ENCODE measurements around the gene EDN3.

The EDN3 gene

GRCh38 chr20:59364611-59365010, 64.2 kb downstream of the EDN3 start:
- Histone ChIP-seq H3K4me1 (ENCODE audit: control insufficient read depth in 1 of 2, insufficient read depth in 2 of 2, low read length in 2 of 2) (no peaks in the 10 kb centered on the region), H2BK12ac (ENCODE audit: low read length) (no peak overlapping the region), H4K91ac (ENCODE audit: low read depth, low read length) (no peak overlapping the region), H3K27me3 (ENCODE audit: insufficient read depth, low read length) (no peaks in the 10 kb centered on the region), H3K4me2 (ENCODE audit: low read length) (no peak overlapping the region), H3K9ac (ENCODE audit: low read length) (no peak overlapping the region), H3K9me3 (ENCODE audit: insufficient read depth, low read depth, low read length) (peaks cover 2% of the 10 kb centered on the region), H2AFZ (ENCODE audit: insufficient read depth, low read length, poor library complexity) (no peak overlapping the region), H2BK120ac (ENCODE audit: insufficient read depth, low read length, poor library complexity) (no peak overlapping the region), H3K23ac (ENCODE audit: low read length) (no peak overlapping the region), H3K14ac (ENCODE audit: low read length) (no peak overlapping the region), H2BK5ac (ENCODE audit: low read depth, low read length, poor library complexity) (no peak overlapping the region), H4K8ac (ENCODE audit: low read depth, low read length) (no peak overlapping the region), H4K12ac (ENCODE audit: low read depth, low read length) (no peak overlapping the region), H3K79me1 (ENCODE audit: low read length) (no peaks in the 10 kb centered on the region), H3K4me3 (ENCODE audit: low read depth, low read length) (no peak overlapping the region), H3K36me3 (ENCODE audit: control insufficient read depth in 1 of 2, insufficient read depth in 2 of 2, low read length in 2 of 2) (no peaks in the 10 kb centered on the region), H3K18ac (ENCODE audit: low read length) (no peak overlapping the region), H3K79me2 (ENCODE audit: control insufficient read depth, insufficient read depth, low read length, poor library complexity) (no peaks in the 10 kb centered on the region), H2AK5ac (ENCODE audit: low read length) (no peak overlapping the region), H3K27ac (ENCODE audit: low read depth, low read length) (no peak overlapping the region), H3K4ac (ENCODE audit: low read depth, low read length) (no peak overlapping the region)
- DNase-seq = no peak
- WGBS (ENCODE audit: extremely low coverage, insufficient coverage, insufficient read length) = no CpG with 5 or more reads among the region's 6 CpGs

DNA sequence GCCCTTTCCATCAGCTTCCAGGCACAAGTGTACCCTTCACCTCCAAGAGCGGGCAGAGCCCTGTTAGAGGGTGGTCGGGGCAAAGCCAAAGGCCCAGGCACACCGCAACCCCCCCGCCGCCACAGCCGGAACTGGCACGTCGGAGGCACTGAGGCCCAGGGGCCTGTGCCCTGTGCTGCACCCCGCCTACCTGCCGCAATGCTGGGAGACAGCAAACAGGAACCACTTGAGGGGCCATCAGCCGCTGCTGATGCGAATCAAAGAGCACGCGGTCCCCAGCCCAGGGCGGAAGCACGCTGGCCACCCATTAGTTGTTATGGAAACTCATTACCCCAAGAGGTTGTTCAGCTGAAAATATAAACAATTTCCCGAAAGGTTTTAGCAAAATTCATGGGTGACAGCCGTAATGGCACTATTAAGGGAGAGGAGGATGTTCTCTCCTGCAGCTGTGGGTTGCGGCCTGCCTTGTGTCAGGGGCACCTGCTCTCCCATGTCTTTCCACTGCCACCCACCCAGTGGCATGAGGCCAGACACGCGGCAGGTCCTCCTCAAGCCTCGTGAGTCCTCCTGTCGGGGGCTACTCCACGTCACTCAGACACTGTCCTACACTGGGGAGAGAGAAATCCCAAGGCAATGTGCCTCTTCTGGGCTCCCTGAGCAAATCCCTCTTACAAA, 65.3 kb downstream of the EDN3 start:
- no CpG with 5 or more reads among the region's 24 CpGs for WGBS (ENCODE audit: extremely low coverage, insufficient coverage, insufficient read length)
- Histone ChIP-seq H3K4me2 (ENCODE audit: low read length) (no peak overlapping the region), H3K9me3 (ENCODE audit: insufficient read depth, low read depth, low read length) (peaks cover 2% of the 10 kb centered on the region), H3K23ac (ENCODE audit: low read length) (no peak overlapping the region), H4K8ac (ENCODE audit: low read depth, low read length) (no peak overlapping the region), H3K79me2 (ENCODE audit: control insufficient read depth, insufficient read depth, low read length, poor library complexity) (no peaks in the 10 kb centered on the region), H3K4me3 (ENCODE audit: low read depth, low read length) (no peak overlapping the region), H2BK120ac (ENCODE audit: insufficient read depth, low read length, poor library complexity) (no peak overlapping the region), H4K12ac (ENCODE audit: low read depth, low read length) (no peak overlapping the region), H2AK5ac (ENCODE audit: low read length) (no peak overlapping the region), H3K27me3 (ENCODE audit: insufficient read depth, low read length) (no peaks in the 10 kb centered on the region), H3K79me1 (ENCODE audit: low read length) (no peaks in the 10 kb centered on the region), H2AFZ (ENCODE audit: insufficient read depth, low read length, poor library complexity) (no peak overlapping the region), H3K14ac (ENCODE audit: low read length) (no peak overlapping the region), H3K36me3 (ENCODE audit: control insufficient read depth in 1 of 2, insufficient read depth in 2 of 2, low read length in 2 of 2) (no peaks in the 10 kb centered on the region), H3K4me1 (ENCODE audit: control insufficient read depth in 1 of 2, insufficient read depth in 2 of 2, low read length in 2 of 2) (no peaks in the 10 kb centered on the region), H3K27ac (ENCODE audit: low read depth, low read length) (no peak overlapping the region), H3K18ac (ENCODE audit: low read length) (no peak overlapping the region), H2BK12ac (ENCODE audit: low read length) (no peak overlapping the region), H4K91ac (ENCODE audit: low read depth, low read length) (no peak overlapping the region), H2BK5ac (ENCODE audit: low read depth, low read length, poor library complexity) (no peak overlapping the region), H3K4ac (ENCODE audit: low read depth, low read length) (no peak overlapping the region), H3K9ac (ENCODE audit: low read length) (no peak overlapping the region)
- DNase-seq = no peak

DNA sequence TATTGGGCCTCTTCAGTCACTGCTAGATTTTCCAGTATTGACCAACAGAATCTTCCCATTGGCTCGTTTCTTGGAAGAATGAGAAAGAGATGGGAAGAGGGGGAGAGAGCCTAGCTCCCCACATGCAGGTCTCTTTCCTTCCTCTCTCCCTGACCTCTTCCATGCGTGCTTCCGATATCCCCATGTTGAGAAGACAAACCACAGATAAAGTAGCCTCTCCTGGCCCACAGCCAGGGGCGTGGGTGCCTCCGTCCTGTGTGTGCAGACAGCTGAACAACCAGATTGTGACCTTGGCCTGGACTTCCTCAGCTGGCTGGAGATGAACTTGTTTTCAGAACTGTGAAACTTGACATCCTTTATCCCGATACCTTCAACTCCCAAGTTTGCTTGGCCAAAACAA, 71.0 kb downstream of the EDN3 start:
- no peak overlapping the region for H3K4ac ChIP-seq (ENCODE audit: low read depth, low read length)
- no peak overlapping the region for H4K8ac ChIP-seq (ENCODE audit: low read depth, low read length)
- no peak overlapping the region for H2BK12ac ChIP-seq (ENCODE audit: low read length)
- no peak overlapping the region for H3K23ac ChIP-seq (ENCODE audit: low read length)
- no peak overlapping the region for H3K9ac ChIP-seq (ENCODE audit: low read length)
- no peak overlapping the region for H2BK120ac ChIP-seq (ENCODE audit: insufficient read depth, low read length, poor library complexity)
- H3K79me2 ChIP-seq (ENCODE audit: control insufficient read depth, insufficient read depth, low read length, poor library complexity) = no peaks in the 10 kb centered on the region
- H3K36me3 ChIP-seq (ENCODE audit: control insufficient read depth in 1 of 2, insufficient read depth in 2 of 2, low read length in 2 of 2) = no peaks in the 10 kb centered on the region
- H3K14ac ChIP-seq (ENCODE audit: low read length) = no peak overlapping the region
- no peaks in the 10 kb centered on the region for H3K79me1 ChIP-seq (ENCODE audit: low read length)
- no CpG with 5 or more reads among the region's 6 CpGs for WGBS (ENCODE audit: extremely low coverage, insufficient coverage, insufficient read length)
- no peak overlapping the region for H2BK5ac ChIP-seq (ENCODE audit: low read depth, low read length, poor library complexity)
- H3K4me1 ChIP-seq (ENCODE audit: control insufficient read depth in 1 of 2, insufficient read depth in 2 of 2, low read length in 2 of 2) = no peaks in the 10 kb centered on the region
- no peak for DNase-seq
- H3K4me3 ChIP-seq (ENCODE audit: low read depth, low read length) = no peak overlapping the region
- peaks cover 4% of the 10 kb centered on the region for H3K9me3 ChIP-seq (ENCODE audit: insufficient read depth, low read depth, low read length)
- H4K91ac ChIP-seq (ENCODE audit: low read depth, low read length) = no peak overlapping the region
- H3K27ac ChIP-seq (ENCODE audit: low read depth, low read length) = no peak overlapping the region
- no peak overlapping the region for H2AK5ac ChIP-seq (ENCODE audit: low read length)
- H4K12ac ChIP-seq (ENCODE audit: low read depth, low read length) = no peak overlapping the region
- H3K4me2 ChIP-seq (ENCODE audit: low read length) = no peak overlapping the region
- H3K27me3 ChIP-seq (ENCODE audit: insufficient read depth, low read length) = no peaks in the 10 kb centered on the region
- no peak overlapping the region for H2AFZ ChIP-seq (ENCODE audit: insufficient read depth, low read length, poor library complexity)
- H3K18ac ChIP-seq (ENCODE audit: low read length) = no peak overlapping the region

GRCh38 chr20:59374261-59374660, 73.8 kb downstream of the EDN3 start:
- Histone ChIP-seq H3K4me1 (ENCODE audit: control insufficient read depth in 1 of 2, insufficient read depth in 2 of 2, low read length in 2 of 2) (peaks cover 0 to under 1% of the 10 kb centered on the region in 2 experiments), H3K27ac (ENCODE audit: low read depth, low read length) (no peak overlapping the region), H2AFZ (ENCODE audit: insufficient read depth, low read length, poor library complexity) (no peak overlapping the region), H3K9ac (ENCODE audit: low read length) (no peak overlapping the region), H3K18ac (ENCODE audit: low read length) (no peak overlapping the region), H3K79me1 (ENCODE audit: low read length) (no peaks in the 10 kb centered on the region), H4K12ac (ENCODE audit: low read depth, low read length) (no peak overlapping the region), H3K4me3 (ENCODE audit: low read depth, low read length) (no peak overlapping the region), H2BK120ac (ENCODE audit: insufficient read depth, low read length, poor library complexity) (no peak overlapping the region), H3K9me3 (ENCODE audit: insufficient read depth, low read depth, low read length) (peaks cover 4% of the 10 kb centered on the region), H2BK5ac (ENCODE audit: low read depth, low read length, poor library complexity) (no peak overlapping the region), H2AK5ac (ENCODE audit: low read length) (no peak overlapping the region), H3K23ac (ENCODE audit: low read length) (no peak overlapping the region), H2BK12ac (ENCODE audit: low read length) (no peak overlapping the region), H3K79me2 (ENCODE audit: control insufficient read depth, insufficient read depth, low read length, poor library complexity) (no peaks in the 10 kb centered on the region), H3K14ac (ENCODE audit: low read length) (no peak overlapping the region), H3K27me3 (ENCODE audit: insufficient read depth, low read length) (no peaks in the 10 kb centered on the region), H4K91ac (ENCODE audit: low read depth, low read length) (no peak overlapping the region), H3K4ac (ENCODE audit: low read depth, low read length) (no peak overlapping the region), H3K36me3 (ENCODE audit: control insufficient read depth in 1 of 2, insufficient read depth in 2 of 2, low read length in 2 of 2) (no peaks in the 10 kb centered on the region), H4K8ac (ENCODE audit: low read depth, low read length) (no peak overlapping the region), H3K4me2 (ENCODE audit: low read length) (no peak overlapping the region)
- peak; percentile 63 to 90 for DNase-seq
- WGBS (ENCODE audit: extremely low coverage, insufficient coverage, insufficient read length) = no CpG with 5 or more reads among the region's 1 CpG
